KMS-11 (cell line): ENCODE data around the gene CYB561.

Source experiments
- H2AFZ ChIP-seq: fragments of 200-600 bp; sonication (generic); 2 replicates; pipeline ENCODE4 v1.6.1; 2016; ENCODE audit warnings: antibody characterized with exemption, mixed run types, low read depth
- H3K27ac ChIP-seq: fragments of 200-600 bp; sonication (generic); 2 replicates; pipeline ENCODE4 v1.6.1; 2016; ENCODE audit warnings: mild to moderate bottlenecking, mixed run types
- H3K27me3 ChIP-seq: fragments of 200-600 bp; sonication (generic); 2 replicates; pipeline ENCODE4 v1.6.1; 2017; ENCODE audit warnings: mild to moderate bottlenecking, low read depth, mixed run types, moderate library complexity; ENCODE audit not compliant: insufficient read depth
- H3K36me3 ChIP-seq: fragments of 200-600 bp; sonication (generic); 2 replicates; pipeline ENCODE4 v1.6.1; 2017; ENCODE audit warnings: mild to moderate bottlenecking, mixed run types; ENCODE audit not compliant: insufficient read depth
- H3K4me1 ChIP-seq: fragments of 200-600 bp; sonication (generic); 2 replicates; pipeline ENCODE4 v1.6.1; 2016; ENCODE audit warnings: mild to moderate bottlenecking, low read depth, mixed run types; ENCODE audit not compliant: poor library complexity, severe bottlenecking
- H3K4me2 ChIP-seq: fragments of 200-600 bp; sonication (generic); 2 replicates; pipeline ENCODE4 v1.7.0; 2016; ENCODE audit warnings: mild to moderate bottlenecking, mixed run types
- H3K4me3 ChIP-seq: fragments of 200-600 bp; sonication (generic); IDR thresholded peaks from 2 replicates; pipeline ENCODE4 v1.6.1; 2017; ENCODE audit warnings: low read depth, low read length, mixed read lengths; ENCODE audit not compliant: insufficient read depth
- H3K79me2 ChIP-seq: fragments of 200-600 bp; sonication (generic); 2 replicates; pipeline ENCODE4 v1.6.1; 2016; ENCODE audit warnings: low read depth, mixed run types; ENCODE audit not compliant: insufficient read depth
- H3K9ac ChIP-seq: fragments of 200-600 bp; sonication (generic); 2 replicates; pipeline ENCODE4 v1.6.1; 2016; ENCODE audit warnings: mild to moderate bottlenecking, mixed run types
- H4K20me1 ChIP-seq: fragments of 200-600 bp; sonication (generic); 2 replicates; pipeline ENCODE4 v1.6.1; 2016; ENCODE audit warnings: mild to moderate bottlenecking, mixed run types; ENCODE audit not compliant: insufficient read depth
- TF ChIP-seq, protein P1 (sequence below): fragments of 200-600 bp; sonication (generic); conservative IDR thresholded peaks from 2 replicates; pipeline ENCODE4 v1.6.1; 2017; ENCODE audit warnings: low read depth, mild to moderate bottlenecking, antibody characterized with exemption, low read length, moderate library complexity, mixed read lengths

Gene CYB561

DNA sequence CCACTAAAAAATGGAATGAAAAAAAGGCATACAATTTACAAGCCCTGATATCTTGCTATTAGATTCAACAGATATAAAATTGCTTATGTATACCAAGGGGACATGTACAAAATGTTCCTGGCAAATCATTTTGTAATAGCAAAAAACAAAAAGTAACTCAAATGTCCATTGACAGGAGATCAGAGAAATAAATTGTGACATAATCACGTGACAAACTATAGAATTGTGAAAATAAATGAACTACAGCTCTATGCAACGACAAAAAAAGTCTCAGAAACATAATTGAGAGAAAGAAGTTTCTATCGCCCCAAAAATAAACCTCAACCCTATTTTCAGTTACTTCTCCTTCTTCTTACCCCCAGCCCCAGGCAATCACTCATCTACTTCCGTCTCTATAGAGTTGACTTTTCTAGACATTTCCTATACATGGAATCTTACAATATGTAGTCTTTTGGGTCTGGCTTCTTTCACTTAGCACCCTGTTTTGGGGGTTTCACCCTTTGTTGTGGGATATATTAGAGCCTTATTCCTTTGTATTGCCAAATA lies 18.7 kb upstream of the CYB561 start:
- Histone ChIP-seq H3K4me2 (no peak overlapping the region), H3K4me1 (no peaks in the 10 kb centered on the region), H3K36me3 (no peaks in the 10 kb centered on the region), H3K79me2 (no peaks in the 10 kb centered on the region), H3K4me3 (no peak overlapping the region), H4K20me1 (no peaks in the 10 kb centered on the region), H2AFZ (no peak overlapping the region), H3K27ac (no peak overlapping the region), H3K27me3 (no peaks in the 10 kb centered on the region; the same call in 1 of the 2 replicates), H3K9ac (no peak overlapping the region)
- TF ChIP-seq, protein P1, sequence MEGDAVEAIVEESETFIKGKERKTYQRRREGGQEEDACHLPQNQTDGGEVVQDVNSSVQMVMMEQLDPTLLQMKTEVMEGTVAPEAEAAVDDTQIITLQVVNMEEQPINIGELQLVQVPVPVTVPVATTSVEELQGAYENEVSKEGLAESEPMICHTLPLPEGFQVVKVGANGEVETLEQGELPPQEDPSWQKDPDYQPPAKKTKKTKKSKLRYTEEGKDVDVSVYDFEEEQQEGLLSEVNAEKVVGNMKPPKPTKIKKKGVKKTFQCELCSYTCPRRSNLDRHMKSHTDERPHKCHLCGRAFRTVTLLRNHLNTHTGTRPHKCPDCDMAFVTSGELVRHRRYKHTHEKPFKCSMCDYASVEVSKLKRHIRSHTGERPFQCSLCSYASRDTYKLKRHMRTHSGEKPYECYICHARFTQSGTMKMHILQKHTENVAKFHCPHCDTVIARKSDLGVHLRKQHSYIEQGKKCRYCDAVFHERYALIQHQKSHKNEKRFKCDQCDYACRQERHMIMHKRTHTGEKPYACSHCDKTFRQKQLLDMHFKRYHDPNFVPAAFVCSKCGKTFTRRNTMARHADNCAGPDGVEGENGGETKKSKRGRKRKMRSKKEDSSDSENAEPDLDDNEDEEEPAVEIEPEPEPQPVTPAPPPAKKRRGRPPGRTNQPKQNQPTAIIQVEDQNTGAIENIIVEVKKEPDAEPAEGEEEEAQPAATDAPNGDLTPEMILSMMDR = no peak

DNA sequence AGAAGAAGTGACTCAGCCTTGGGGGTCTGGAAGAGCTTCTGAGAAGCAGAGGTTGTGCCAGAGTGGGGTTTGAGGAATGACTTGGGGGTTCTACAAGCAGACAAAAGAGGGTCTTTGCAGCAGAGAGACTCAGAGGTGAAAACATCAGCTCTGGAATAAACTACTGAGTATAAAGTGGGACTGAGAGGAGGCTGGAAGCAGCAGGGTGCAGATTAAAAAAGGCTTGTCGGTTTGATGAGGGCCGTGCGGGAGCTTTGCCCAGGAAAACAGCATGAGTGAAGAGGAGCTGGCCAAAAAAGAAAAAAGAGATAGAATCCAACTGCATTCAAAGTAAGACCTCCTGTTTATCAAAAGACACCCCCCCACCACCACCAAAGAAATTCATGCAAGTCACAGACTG lies 17.7 kb upstream of the CYB561 start:
- H2AFZ ChIP-seq = no peak overlapping the region
- no peak overlapping the region for H3K4me3 ChIP-seq
- H3K27me3 ChIP-seq = no peaks in the 10 kb centered on the region; the same call in 1 of the 2 replicates
- H3K4me2 ChIP-seq = no peak overlapping the region
- no peaks in the 10 kb centered on the region for H4K20me1 ChIP-seq
- no peaks in the 10 kb centered on the region for H3K79me2 ChIP-seq
- no peaks in the 10 kb centered on the region for H3K4me1 ChIP-seq
- H3K27ac ChIP-seq = no peak overlapping the region
- H3K9ac ChIP-seq = no peak overlapping the region
- no peaks in the 10 kb centered on the region for H3K36me3 ChIP-seq
- TF ChIP-seq, protein P1 = no peak

DNA sequence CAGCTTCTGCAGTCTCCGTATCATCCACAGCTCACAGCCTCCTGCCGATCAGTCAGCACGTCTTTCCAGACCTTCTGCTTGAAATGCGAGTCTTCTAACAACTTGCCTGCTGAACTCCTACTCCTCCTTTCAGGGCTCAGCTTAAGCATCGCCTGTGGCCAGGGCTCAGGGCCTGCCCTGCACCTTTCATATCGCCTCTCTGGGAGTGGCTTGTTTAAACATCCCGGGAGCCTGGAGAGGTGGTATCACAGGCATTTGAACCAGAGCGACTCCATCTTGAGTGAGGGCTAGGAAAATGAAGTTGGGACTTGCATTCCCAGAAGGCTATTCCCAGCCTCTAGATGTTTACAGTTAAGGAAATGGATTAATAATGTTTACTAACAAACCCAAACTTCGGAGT lies 13.9 kb upstream of the CYB561 start:
- Histone ChIP-seq H3K27ac (no peak overlapping the region), H3K79me2 (no peaks in the 10 kb centered on the region), H3K27me3 (peaks cover 5% of the 10 kb centered on the region; the same call in 1 of the 2 replicates), H3K4me3 (no peak overlapping the region), H4K20me1 (no peaks in the 10 kb centered on the region), H3K4me1 (no peaks in the 10 kb centered on the region), H3K4me2 (no peak overlapping the region), H2AFZ (no peak overlapping the region), H3K9ac (no peak overlapping the region), H3K36me3 (no peaks in the 10 kb centered on the region)
- TF ChIP-seq, protein P1 = no peak

DNA sequence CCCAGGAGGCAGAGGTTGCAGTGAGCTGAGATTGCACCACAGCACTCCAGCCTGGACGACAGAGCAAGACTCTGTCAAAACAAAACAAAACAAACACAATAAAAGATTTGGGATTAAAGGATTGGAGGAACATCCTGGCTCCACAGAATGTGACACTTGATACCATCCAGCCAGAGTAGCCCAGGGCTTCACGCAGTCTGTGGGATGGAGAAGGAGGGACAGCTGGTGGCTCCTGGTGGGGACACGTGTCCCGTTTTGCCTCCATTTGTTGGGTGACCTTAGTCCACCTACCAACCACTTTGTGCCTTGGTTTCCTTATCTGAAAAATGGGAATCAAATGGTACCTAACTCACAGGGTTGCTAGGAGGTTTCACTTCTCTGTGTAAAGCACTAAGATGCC lies 12.4 kb upstream of the CYB561 start:
- no peaks in the 10 kb centered on the region for H3K36me3 ChIP-seq
- no peaks in the 10 kb centered on the region for H4K20me1 ChIP-seq
- no peak overlapping the region for H3K27ac ChIP-seq
- H3K4me3 ChIP-seq = no peak overlapping the region
- no peaks in the 10 kb centered on the region for H3K4me1 ChIP-seq
- H3K9ac ChIP-seq = no peak overlapping the region
- H3K27me3 ChIP-seq = peaks cover 13% of the 10 kb centered on the region; the same call in 1 of the 2 replicates
- H2AFZ ChIP-seq = no peak overlapping the region
- TF ChIP-seq, protein P1 = no peak
- H3K79me2 ChIP-seq = no peaks in the 10 kb centered on the region
- no peak overlapping the region for H3K4me2 ChIP-seq
